Gastroesophageal sphincter (tissue), 3 donors: ENCODE data around the gene SST.

ENCODE experiments used
- CTCF ChIP-seq, 4 experiments: fragments of 200-600 bp in 2 of 4; fragments of 450-650 bp in 2 of 4; sonication (generic) in 1 of 4; IDR thresholded peaks; one replicate each; pipeline ENCODE4 v1.5.1; 2017 to 2019; ENCODE audit warnings: antibody characterized with exemption in 4 of 4, mild to moderate bottlenecking in 2 of 4, moderate library complexity in 2 of 4
- EP300 ChIP-seq: sonication (generic); formaldehyde crosslinking; IDR thresholded peaks from one replicate; pipeline ENCODE4 v1.6.1; 2017; ENCODE audit warnings: antibody characterized with exemption, mild to moderate bottlenecking
- POLR2A ChIP-seq, 2 donors: fragments of 450-650 bp; IDR thresholded peaks; one replicate each; pipeline ENCODE4 v1.6.1; 2017; ENCODE audit warnings: antibody characterized with exemption in 2 of 2, mild to moderate bottlenecking in 2 of 2, moderate library complexity in 1 of 2
- POLR2AphosphoS5 ChIP-seq: sonication (generic); formaldehyde crosslinking; IDR thresholded peaks from one replicate; pipeline ENCODE4 v1.6.1; 2017; ENCODE audit warnings: antibody characterized with exemption

- TF ChIP-seq CTCF (IDR thresholded peaks at IDR 0.05) (no peak), POLR2A (IDR thresholded peaks at IDR 0.05) (no peak), POLR2AphosphoS5 (no peak), EP300 (no peak)
Measured at GRCh38 chr3:187698499-187699399, 28.6 kb upstream of the SST start.
